ENCODE results near the gene ITM2B. TPM values are rescaled to one million over a fixed set of nuclear protein-coding genes. Genes with fewer than 3 reads are reported as not detected.

The ITM2B gene
- total and polyA plus RNA-seq, 10 of the 15 experiments (the other 5 are each of a cell fraction or from before 2014, with no cell fraction given) = 2.5 to 18.1 (median 4.9) TPM

GRCh38 chr13:48304143-48304876 lies 71.3 kb downstream of the ITM2B start (continued):
- TF ChIP-seq ZNF24 (IDR thresholded peaks at IDR 0.05) (peak; percentile 79; the same call in 1 of the 2 replicates), PAX5 (IDR thresholded peaks at IDR 0.05; ENCODE audit: borderline replicate concordance, low read depth, low read length) (peak; percentile 99), CUX1 (IDR thresholded peaks at IDR 0.05; ENCODE audit: insufficient replicate concordance, low read depth, low read length) (peak; percentile 80), CTCF (IDR thresholded peaks at IDR 0.05 in 2 of 3, conservative IDR thresholded peaks at IDR 0.05 in 1 of 3; ENCODE audit: control insufficient read depth in 2 of 3, extremely low read depth in 1 of 3, insufficient read depth in 1 of 3, low read depth in 3 of 3, low read length in 3 of 3) (no peak), EED (IDR thresholded peaks at IDR 0.05; ENCODE audit: low read depth) (peak; percentile 85), SKIL (IDR thresholded peaks at IDR 0.05; ENCODE audit: low read depth, poor library complexity, severe bottlenecking) (peak; percentile 88), MTA2 (IDR thresholded peaks at IDR 0.05; ENCODE audit: low read depth) (peak; percentile 89), CHD2 (IDR thresholded peaks at IDR 0.05; ENCODE audit: borderline replicate concordance, low read depth, low read length) (peak; percentile 62; the same call in 1 of the 2 replicates), IKZF1 (conservative IDR thresholded peaks at IDR 0.05) (peak; percentile 56), SPI1 (IDR thresholded peaks at IDR 0.05; ENCODE audit: borderline replicate concordance, insufficient read depth, low read depth, low read length) (peak; percentile 99), CBX3 (IDR thresholded peaks at IDR 0.05; ENCODE audit: borderline replicate concordance, low read depth) (no peak)
- TF ChIP-seq, protein P1, sequence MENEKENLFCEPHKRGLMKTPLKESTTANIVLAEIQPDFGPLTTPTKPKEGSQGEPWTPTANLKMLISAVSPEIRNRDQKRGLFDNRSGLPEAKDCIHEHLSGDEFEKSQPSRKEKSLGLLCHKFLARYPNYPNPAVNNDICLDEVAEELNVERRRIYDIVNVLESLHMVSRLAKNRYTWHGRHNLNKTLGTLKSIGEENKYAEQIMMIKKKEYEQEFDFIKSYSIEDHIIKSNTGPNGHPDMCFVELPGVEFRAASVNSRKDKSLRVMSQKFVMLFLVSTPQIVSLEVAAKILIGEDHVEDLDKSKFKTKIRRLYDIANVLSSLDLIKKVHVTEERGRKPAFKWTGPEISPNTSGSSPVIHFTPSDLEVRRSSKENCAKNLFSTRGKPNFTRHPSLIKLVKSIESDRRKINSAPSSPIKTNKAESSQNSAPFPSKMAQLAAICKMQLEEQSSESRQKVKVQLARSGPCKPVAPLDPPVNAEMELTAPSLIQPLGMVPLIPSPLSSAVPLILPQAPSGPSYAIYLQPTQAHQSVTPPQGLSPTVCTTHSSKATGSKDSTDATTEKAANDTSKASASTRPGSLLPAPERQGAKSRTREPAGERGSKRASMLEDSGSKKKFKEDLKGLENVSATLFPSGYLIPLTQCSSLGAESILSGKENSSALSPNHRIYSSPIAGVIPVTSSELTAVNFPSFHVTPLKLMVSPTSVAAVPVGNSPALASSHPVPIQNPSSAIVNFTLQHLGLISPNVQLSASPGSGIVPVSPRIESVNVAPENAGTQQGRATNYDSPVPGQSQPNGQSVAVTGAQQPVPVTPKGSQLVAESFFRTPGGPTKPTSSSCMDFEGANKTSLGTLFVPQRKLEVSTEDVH (IDR thresholded peaks at IDR 0.05; ENCODE audit: low read depth, partially characterized antibody) = peak; percentile 63

Measured in GM12878 (cell line).